ENCODE results near the gene OR10A6.

Gene OR10A6

GRCh38 chr11:7967826-7968225 lies 36.8 kb upstream of the OR10A6 start:
- no peak for TF ChIP-seq CTCF (IDR thresholded peaks at IDR 0.05; ENCODE audit: low read depth, low read length)
- no peak overlapping the region for H3K4me3 ChIP-seq (ENCODE audit: low read depth, low read length)

GRCh38 chr11:7967097-7967496 lies 36.0 kb upstream of the OR10A6 start:
- no peak for TF ChIP-seq CTCF (IDR thresholded peaks at IDR 0.05; ENCODE audit: low read depth, low read length)
- no peak overlapping the region for H3K4me3 ChIP-seq (ENCODE audit: low read depth, low read length)

- no peak for TF ChIP-seq CTCF (IDR thresholded peaks at IDR 0.05; ENCODE audit: low read depth, low read length)
- peak within 1 kb of the TSS; percentile 46 for H3K4me3 ChIP-seq (ENCODE audit: low read depth, low read length)
Observed at GRCh38 chr11:7965386-7965785, 34.3 kb upstream of the OR10A6 start, which contains the start of gene NLRP10. Gene NLRP10 (minus strand): TSS chr11:7965447. CDS start chr11:7963495, 1,952 bp downstream.

- no peak for TF ChIP-seq CTCF (IDR thresholded peaks at IDR 0.05; ENCODE audit: low read depth, low read length)
- H3K4me3 ChIP-seq (ENCODE audit: low read depth, low read length) = peak overlapping the region; percentile 46
Observed at GRCh38 chr11:7964873-7965272, 33.8 kb upstream of the OR10A6 start.

GRCh38 chr11:7964261-7964660 lies 33.2 kb upstream of the OR10A6 start:
- TF ChIP-seq CTCF (IDR thresholded peaks at IDR 0.05; ENCODE audit: low read depth, low read length) = no peak
- H3K4me3 ChIP-seq (ENCODE audit: low read depth, low read length) = no peak overlapping the region; the same call in 1 of the 2 replicates

GRCh38 chr11:7955191-7955590 lies 24.1 kb upstream of the OR10A6 start:
- no peak overlapping the region for H3K4me3 ChIP-seq (ENCODE audit: low read depth, low read length)

GRCh38 chr11:7949934-7950333 lies 18.9 kb upstream of the OR10A6 start:
- no peak overlapping the region for H3K4me3 ChIP-seq (ENCODE audit: low read depth, low read length)
- TF ChIP-seq CTCF (IDR thresholded peaks at IDR 0.05; ENCODE audit: low read depth, low read length) = no peak

More at GRCh38 chr11:7955191-7955590, 24.1 kb upstream of the OR10A6 start:
- no peak for TF ChIP-seq CTCF (IDR thresholded peaks at IDR 0.05; ENCODE audit: low read depth, low read length)
